ENCODE data around the gene TBC1D9. TPM values are rescaled to one million over a fixed set of nuclear protein-coding genes. Genes with fewer than 3 reads are reported as not detected.

Gene TBC1D9
- total RNA-seq, 1 experiment from 2014 or later: 12.5 TPM

GRCh38 chr4:140725556-140725955, 30.6 kb downstream of the TBC1D9 start:
- DNase-seq: no peak
- Histone ChIP-seq H3K4me1 (peaks cover 46% of the 10 kb centered on the region), H3K9me3 (no peaks in the 10 kb centered on the region), H3K27me3 (replicated peaks; ENCODE audit: control insufficient read depth, insufficient read depth, low read length) (no peaks in the 10 kb centered on the region), H3K4me3 (ENCODE audit: low read depth, low read length) (no peak overlapping the region), H3K36me3 (ENCODE audit: control insufficient read depth, insufficient read depth, low read length) (no peaks in the 10 kb centered on the region)
- Mint-ChIP-seq H3K36me3 (ENCODE audit: insufficient read depth, unreplicated experiment) (no peaks in the 10 kb centered on the region), H3K27ac (ENCODE audit: unreplicated experiment) (no peak overlapping the region), H3K9me3 (ENCODE audit: unreplicated experiment) (no peaks in the 10 kb centered on the region), H3K4me3 (ENCODE audit: unreplicated experiment) (no peak overlapping the region), H3K4me1 (ENCODE audit: low read depth, unreplicated experiment) (peaks cover 22% of the 10 kb centered on the region), H3K27me3 (ENCODE audit: insufficient read depth, unreplicated experiment) (no peaks in the 10 kb centered on the region)
- TF ChIP-seq, protein P1, sequence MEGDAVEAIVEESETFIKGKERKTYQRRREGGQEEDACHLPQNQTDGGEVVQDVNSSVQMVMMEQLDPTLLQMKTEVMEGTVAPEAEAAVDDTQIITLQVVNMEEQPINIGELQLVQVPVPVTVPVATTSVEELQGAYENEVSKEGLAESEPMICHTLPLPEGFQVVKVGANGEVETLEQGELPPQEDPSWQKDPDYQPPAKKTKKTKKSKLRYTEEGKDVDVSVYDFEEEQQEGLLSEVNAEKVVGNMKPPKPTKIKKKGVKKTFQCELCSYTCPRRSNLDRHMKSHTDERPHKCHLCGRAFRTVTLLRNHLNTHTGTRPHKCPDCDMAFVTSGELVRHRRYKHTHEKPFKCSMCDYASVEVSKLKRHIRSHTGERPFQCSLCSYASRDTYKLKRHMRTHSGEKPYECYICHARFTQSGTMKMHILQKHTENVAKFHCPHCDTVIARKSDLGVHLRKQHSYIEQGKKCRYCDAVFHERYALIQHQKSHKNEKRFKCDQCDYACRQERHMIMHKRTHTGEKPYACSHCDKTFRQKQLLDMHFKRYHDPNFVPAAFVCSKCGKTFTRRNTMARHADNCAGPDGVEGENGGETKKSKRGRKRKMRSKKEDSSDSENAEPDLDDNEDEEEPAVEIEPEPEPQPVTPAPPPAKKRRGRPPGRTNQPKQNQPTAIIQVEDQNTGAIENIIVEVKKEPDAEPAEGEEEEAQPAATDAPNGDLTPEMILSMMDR (IDR thresholded peaks at IDR 0.05; ENCODE audit: insufficient read depth in 1 of 2, low read depth in 1 of 2, low read length in 1 of 2, severe bottlenecking in 1 of 2, unreplicated experiment in 1 of 2): no peak
- intact Hi-C loops (cut with micrococcal nuclease; ENCODE audit: unreplicated experiment): no loop called here
- POLR2A ChIA-PET: interaction anchor here (0.6 kb wide), 1 partner anchor 313 kb away, joined by 3 read pairs; no protein-coding TSS in a partner anchor
- CTCF ChIA-PET: no interaction called here
- no TSS peak for BruUV-seq (replicated peaks)

- H3K27me3 Mint-ChIP-seq (ENCODE audit: insufficient read depth, unreplicated experiment): no peaks in the 10 kb centered on the region
- H3K4me1 Mint-ChIP-seq (ENCODE audit: low read depth, unreplicated experiment): peaks cover 22% of the 10 kb centered on the region
- H3K27me3 ChIP-seq (replicated peaks; ENCODE audit: control insufficient read depth, insufficient read depth, low read length): no peaks in the 10 kb centered on the region
- H3K4me3 Mint-ChIP-seq (ENCODE audit: unreplicated experiment): no peak overlapping the region
- no peaks in the 10 kb centered on the region for H3K36me3 ChIP-seq (ENCODE audit: control insufficient read depth, insufficient read depth, low read length)
- TF ChIP-seq, protein P1 (IDR thresholded peaks at IDR 0.05; ENCODE audit: insufficient read depth in 1 of 2, low read depth in 1 of 2, low read length in 1 of 2, severe bottlenecking in 1 of 2, unreplicated experiment in 1 of 2): no peak
- no peak for DNase-seq
- H3K9me3 ChIP-seq: no peaks in the 10 kb centered on the region
- H3K4me3 ChIP-seq (ENCODE audit: low read depth, low read length): no peak overlapping the region
- ChIA-PET POLR2A (no interaction called here), CTCF (no interaction called here)
- BruUV-seq (replicated peaks): no TSS peak
- H3K4me1 ChIP-seq: peaks cover 42% of the 10 kb centered on the region
- H3K27ac Mint-ChIP-seq (ENCODE audit: unreplicated experiment): no peak overlapping the region
- intact Hi-C loops (cut with micrococcal nuclease; ENCODE audit: unreplicated experiment): no loop called here
- no peaks in the 10 kb centered on the region for H3K36me3 Mint-ChIP-seq (ENCODE audit: insufficient read depth, unreplicated experiment)
- no peaks in the 10 kb centered on the region for H3K9me3 Mint-ChIP-seq (ENCODE audit: unreplicated experiment)
These were observed 31.4 kb downstream of the TBC1D9 start for GRCh38 chr4:140724760-140725159.

- ChIA-PET POLR2A (no interaction called here), CTCF (no interaction called here)
- Mint-ChIP-seq H3K27me3 (ENCODE audit: insufficient read depth, unreplicated experiment) (no peaks in the 10 kb centered on the region), H3K36me3 (ENCODE audit: insufficient read depth, unreplicated experiment) (no peaks in the 10 kb centered on the region), H3K4me1 (ENCODE audit: low read depth, unreplicated experiment) (peaks cover 3% of the 10 kb centered on the region), H3K9me3 (ENCODE audit: unreplicated experiment) (no peaks in the 10 kb centered on the region), H3K27ac (ENCODE audit: unreplicated experiment) (no peak overlapping the region), H3K4me3 (ENCODE audit: unreplicated experiment) (no peak overlapping the region)
- TF ChIP-seq, protein P1 (IDR thresholded peaks at IDR 0.05; ENCODE audit: insufficient read depth in 1 of 2, low read depth in 1 of 2, low read length in 1 of 2, severe bottlenecking in 1 of 2, unreplicated experiment in 1 of 2): no peak
- no peaks in the 10 kb centered on the region for H3K9me3 ChIP-seq
- no TSS peak for BruUV-seq (replicated peaks)
- no peaks in the 10 kb centered on the region for H3K27me3 ChIP-seq (replicated peaks; ENCODE audit: control insufficient read depth, insufficient read depth, low read length)
- no peak for DNase-seq
- no peaks in the 10 kb centered on the region for H3K36me3 ChIP-seq (ENCODE audit: control insufficient read depth, insufficient read depth, low read length)
- intact Hi-C loops (cut with micrococcal nuclease; ENCODE audit: unreplicated experiment): no loop called here
- H3K4me3 ChIP-seq (ENCODE audit: low read depth, low read length): no peak overlapping the region
- H3K4me1 ChIP-seq: peaks cover 12% of the 10 kb centered on the region; the same call in 1 of the 2 replicates
These were observed 35.5 kb downstream of the TBC1D9 start for GRCh38 chr4:140720387-140721304.

All from Caco-2 (cell line).